Uterus (tissue), 2 donors: Measurements from ENCODE around the gene ALMS1.

Experiments used
- POLR2A ChIP-seq, 2 donors: fragments of 450-650 bp; IDR thresholded peaks; one replicate each; pipeline ENCODE4 v1.6.1; 2016; ENCODE audit warnings: antibody characterized with exemption in 2 of 2, mild to moderate bottlenecking in 1 of 2, moderate library complexity in 1 of 2
- TF ChIP-seq, protein P1 (sequence below), 4 experiments: fragments of 200-600 bp in 2 of 4; fragments of 450-650 bp in 2 of 4; sonication (generic) in 2 of 4; IDR thresholded peaks; one replicate each; pipeline ENCODE4 v1.5.1; 2016 to 2019; ENCODE audit warnings: antibody characterized with exemption in 4 of 4, mild to moderate bottlenecking in 2 of 4, moderate library complexity in 1 of 4

DNA sequence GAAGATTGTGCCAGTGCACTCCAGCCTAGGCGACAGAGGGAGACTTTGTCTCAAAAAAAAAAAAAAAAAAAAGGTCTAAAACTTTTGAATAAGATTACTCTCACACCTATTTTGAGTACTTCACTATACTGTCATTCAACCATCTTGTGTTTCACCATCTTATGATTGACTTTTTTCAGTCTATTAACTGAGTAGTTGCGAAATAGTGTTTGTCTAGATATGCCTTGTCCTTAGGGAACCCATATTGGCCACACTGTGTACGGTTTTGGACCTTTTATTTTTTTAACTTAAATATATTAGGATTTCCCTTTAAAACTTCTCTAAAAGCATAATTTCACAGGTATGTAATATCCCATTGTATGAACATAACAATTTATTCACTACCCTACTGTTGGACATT is 72.3 kb downstream of the ALMS1 start:
- TF ChIP-seq, protein P1, sequence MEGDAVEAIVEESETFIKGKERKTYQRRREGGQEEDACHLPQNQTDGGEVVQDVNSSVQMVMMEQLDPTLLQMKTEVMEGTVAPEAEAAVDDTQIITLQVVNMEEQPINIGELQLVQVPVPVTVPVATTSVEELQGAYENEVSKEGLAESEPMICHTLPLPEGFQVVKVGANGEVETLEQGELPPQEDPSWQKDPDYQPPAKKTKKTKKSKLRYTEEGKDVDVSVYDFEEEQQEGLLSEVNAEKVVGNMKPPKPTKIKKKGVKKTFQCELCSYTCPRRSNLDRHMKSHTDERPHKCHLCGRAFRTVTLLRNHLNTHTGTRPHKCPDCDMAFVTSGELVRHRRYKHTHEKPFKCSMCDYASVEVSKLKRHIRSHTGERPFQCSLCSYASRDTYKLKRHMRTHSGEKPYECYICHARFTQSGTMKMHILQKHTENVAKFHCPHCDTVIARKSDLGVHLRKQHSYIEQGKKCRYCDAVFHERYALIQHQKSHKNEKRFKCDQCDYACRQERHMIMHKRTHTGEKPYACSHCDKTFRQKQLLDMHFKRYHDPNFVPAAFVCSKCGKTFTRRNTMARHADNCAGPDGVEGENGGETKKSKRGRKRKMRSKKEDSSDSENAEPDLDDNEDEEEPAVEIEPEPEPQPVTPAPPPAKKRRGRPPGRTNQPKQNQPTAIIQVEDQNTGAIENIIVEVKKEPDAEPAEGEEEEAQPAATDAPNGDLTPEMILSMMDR (IDR thresholded peaks at IDR 0.05): no peak
- TF ChIP-seq POLR2A (IDR thresholded peaks at IDR 0.05): no peak
